ENCODE results near the gene SNX8. TPM values are rescaled to one million over a fixed set of nuclear protein-coding genes. Genes with fewer than 3 reads are reported as not detected.

SNX8 gene
- total and polyA plus RNA-seq, 2 donors (not counting 3 experiments of a cell fraction or from before 2014, with no cell fraction given): 24.5 to 50.3 TPM

- BruUV-seq (replicated peaks): no TSS peak
- intact Hi-C loops (cut with micrococcal nuclease): no loop called here
- dilution Hi-C loops (cut with MboI; ENCODE audit: extremely low pct_ligation_motif_present, low sequenced_read_pairs): no loop called here
- Histone ChIP-seq H3K36me3 (ENCODE audit: control insufficient read depth in 2 of 2, extremely low read depth in 1 of 2, insufficient read depth in 2 of 2, low read length in 2 of 2) (no peaks in the 10 kb centered on the region), H3K9me1 (replicated peaks; ENCODE audit: control insufficient read depth, extremely low read depth, insufficient read depth, low read length) (no peaks in the 10 kb centered on the region), H3K9me3 (replicated peaks; ENCODE audit: control insufficient read depth, insufficient read depth, low read length) (no peaks in the 10 kb centered on the region), H3K27me3 (ENCODE audit: control insufficient read depth in 2 of 2, insufficient read depth in 2 of 2, low read length in 2 of 2) (no peaks in the 10 kb centered on the region), H3K9ac (replicated peaks; ENCODE audit: extremely low read depth, insufficient read depth, low read length) (no peak overlapping the region), H3K4me2 (ENCODE audit: insufficient read depth, low read length) (no peak overlapping the region), H2AFZ (ENCODE audit: low read depth, low read length) (no peak overlapping the region), H3K79me2 (ENCODE audit: control insufficient read depth, insufficient read depth, low read length) (no peaks in the 10 kb centered on the region), H3K27ac (ENCODE audit: insufficient read depth, low read depth, low read length) (no peak overlapping the region), H3K4me1 (ENCODE audit: control insufficient read depth, extremely low read depth, insufficient read depth, low read length) (no peaks in the 10 kb centered on the region), H4K20me1 (replicated peaks; ENCODE audit: control insufficient read depth, extremely low read depth, insufficient read depth, low read length) (no peaks in the 10 kb centered on the region), H3K4me3 (replicated peaks in 1 of 3; ENCODE audit: insufficient read depth in 1 of 3, low read depth in 1 of 3, low read length in 3 of 3) (no peak overlapping the region)
- no peak for TF ChIP-seq JUN (IDR thresholded peaks at IDR 0.05; ENCODE audit: borderline replicate concordance, insufficient read depth, insufficient read length, low read depth)
- no peak for TF ChIP-seq CTCF (IDR thresholded peaks at IDR 0.05; ENCODE audit: extremely low read depth in 1 of 2, insufficient read depth in 1 of 2, low read depth in 1 of 2, low read length in 2 of 2)
- TF ChIP-seq EZH2 (IDR thresholded peaks at IDR 0.05; ENCODE audit: borderline replicate concordance, low read depth, low read length, severe bottlenecking): no peak
- no peak for TF ChIP-seq POLR2AphosphoS5 (IDR thresholded peaks at IDR 0.05; ENCODE audit: insufficient read depth, low read depth, low read length)
- no peak for DNase-seq (ENCODE audit: low read depth, low spot score)
- ChIA-PET POLR2A (interaction anchor here (0.7 kb wide), 1 partner anchor 12 kb away, joined by 4 read pairs; no protein-coding TSS in a partner anchor), CTCF (interaction anchor here (1.0 to 1.6 kb wide), 3 partner anchors 13 to 667 kb away, joined by 3 to 4 read pairs (median 4); no protein-coding TSS in a partner anchor)
- FAIRE-seq: no peak
Observed at GRCh38 chr7:2331707-2332106, 17.5 kb upstream of the SNX8 start.

GRCh38 chr7:2330493-2330892 lies 16.3 kb upstream of the SNX8 start:
- DNase-seq (ENCODE audit: low read depth, low spot score) (no peak), FAIRE-seq (no peak)
- ChIA-PET CTCF (interaction anchor here (1.6 to 2.1 kb wide), 2 partner anchors 17 to 26 kb away, joined by 4 read pairs; no protein-coding TSS in a partner anchor), POLR2A (no interaction called here)
- Histone ChIP-seq H3K79me2 (ENCODE audit: control insufficient read depth, insufficient read depth, low read length) (no peaks in the 10 kb centered on the region), H3K36me3 (ENCODE audit: control insufficient read depth in 2 of 2, extremely low read depth in 1 of 2, insufficient read depth in 2 of 2, low read length in 2 of 2) (no peaks in the 10 kb centered on the region), H3K9me3 (replicated peaks; ENCODE audit: control insufficient read depth, insufficient read depth, low read length) (no peaks in the 10 kb centered on the region), H3K27me3 (ENCODE audit: control insufficient read depth in 2 of 2, insufficient read depth in 2 of 2, low read length in 2 of 2) (no peaks in the 10 kb centered on the region), H3K4me3 (replicated peaks in 1 of 3; ENCODE audit: insufficient read depth in 1 of 3, low read depth in 1 of 3, low read length in 3 of 3) (no peak overlapping the region), H3K4me1 (ENCODE audit: control insufficient read depth, extremely low read depth, insufficient read depth, low read length) (no peaks in the 10 kb centered on the region), H3K27ac (ENCODE audit: insufficient read depth, low read depth, low read length) (no peak overlapping the region), H3K9me1 (replicated peaks; ENCODE audit: control insufficient read depth, extremely low read depth, insufficient read depth, low read length) (no peaks in the 10 kb centered on the region), H4K20me1 (replicated peaks; ENCODE audit: control insufficient read depth, extremely low read depth, insufficient read depth, low read length) (no peaks in the 10 kb centered on the region), H3K4me2 (ENCODE audit: insufficient read depth, low read length) (no peak overlapping the region), H2AFZ (ENCODE audit: low read depth, low read length) (no peak overlapping the region), H3K9ac (replicated peaks; ENCODE audit: extremely low read depth, insufficient read depth, low read length) (no peak overlapping the region)
- TF ChIP-seq POLR2A (IDR thresholded peaks at IDR 0.05; ENCODE audit: low read depth, low read length) (no peak), GATA2 (IDR thresholded peaks at IDR 0.05; ENCODE audit: insufficient read depth, insufficient read length, low read depth, low read length) (no peak), EZH2 (IDR thresholded peaks at IDR 0.05; ENCODE audit: borderline replicate concordance, low read depth, low read length, severe bottlenecking) (no peak), FOS (IDR thresholded peaks at IDR 0.05; ENCODE audit: borderline replicate concordance, insufficient read depth, low read length) (no peak), MAX (IDR thresholded peaks at IDR 0.05; ENCODE audit: insufficient read depth, insufficient read length) (no peak), POLR2AphosphoS5 (IDR thresholded peaks at IDR 0.05; ENCODE audit: insufficient read depth, low read depth, low read length) (no peak)
- intact Hi-C loops (cut with micrococcal nuclease): no loop called here
- no TSS peak for BruUV-seq (replicated peaks)
- dilution Hi-C loops (cut with MboI; ENCODE audit: extremely low pct_ligation_motif_present, low sequenced_read_pairs): no loop called here

All from endothelial cell of umbilical vein (primary cell).